KOPT-K1 (cell line): ENCODE data around the gene NRM.
"Not testable (repeated sequence)": the region's sequence is repeated elsewhere in the genome, so short reads cannot be mapped to it uniquely, and the experiment has no call there.

Source experiments
- H3K27ac ChIP-seq: fragments of 200-600 bp; sonication (generic); 2 replicates; pipeline ENCODE4 v1.5.1; 2016; ENCODE audit warnings: antibody characterized with exemption, mild to moderate bottlenecking, low read depth, low read length; ENCODE audit not compliant: poor library complexity, severe bottlenecking
- H3K36me3 ChIP-seq: fragments of 200-600 bp; sonication (generic); 2 replicates; pipeline ENCODE4 v1.5.1; 2017; ENCODE audit warnings: antibody characterized with exemption, mild to moderate bottlenecking, low read length, moderate library complexity; ENCODE audit not compliant: insufficient read depth
- H3K9me3 ChIP-seq: fragments of 200-600 bp; sonication (generic); 2 replicates; pipeline ENCODE4 v1.5.1; 2017; ENCODE audit warnings: antibody characterized with exemption, low read length, mild to moderate bottlenecking; ENCODE audit not compliant: insufficient read depth, poor library complexity, severe bottlenecking

The NRM gene

GRCh38 chr6:30672445-30673253 is 18.1 kb downstream of the NRM start, which contains the start of gene DHX16:
TSS of gene DHX16 (minus strand) at chr6:30673006. CDS start at chr6:30672841, 165 bp downstream.
- peak within 1 kb of the TSS; percentile 65 for H3K27ac ChIP-seq
- no peaks in the 10 kb centered on the region for H3K9me3 ChIP-seq
- peaks cover 51% of the 10 kb centered on the region for H3K36me3 ChIP-seq

- H3K9me3 ChIP-seq = no peaks in the 10 kb centered on the region
- peaks cover 51% of the 10 kb centered on the region for H3K36me3 ChIP-seq
- H3K27ac ChIP-seq = no peak overlapping the region
Observed at GRCh38 chr6:30670760-30671527, 19.8 kb downstream of the NRM start.

GRCh38 chr6:30666300-30666699 is 24.5 kb downstream of the NRM start:
- not testable (repeated sequence) for H3K27ac ChIP-seq, H3K9me3 ChIP-seq
- peaks cover 94% of the 10 kb centered on the region for H3K36me3 ChIP-seq

- Histone ChIP-seq H3K36me3 (peaks cover 92% of the 10 kb centered on the region), H3K9me3 (no peaks in the 10 kb centered on the region), H3K27ac (no peak overlapping the region)
Observed at GRCh38 chr6:30664994-30665767, 25.6 kb downstream of the NRM start.

- H3K27ac ChIP-seq, H3K9me3 ChIP-seq: not testable (repeated sequence)
- H3K36me3 ChIP-seq = peaks cover 97% of the 10 kb centered on the region
Observed at GRCh38 chr6:30657922-30658321, 32.9 kb downstream of the NRM start.

GRCh38 chr6:30657454-30657853 is 33.3 kb downstream of the NRM start:
- Histone ChIP-seq H3K9me3 (no peaks in the 10 kb centered on the region), H3K27ac (no peak overlapping the region), H3K36me3 (peaks cover 97% of the 10 kb centered on the region)

GRCh38 chr6:30656513-30656912 is 34.3 kb downstream of the NRM start:
- H3K9me3 ChIP-seq = no peaks in the 10 kb centered on the region
- peaks cover 97% of the 10 kb centered on the region for H3K36me3 ChIP-seq
- H3K27ac ChIP-seq = no peak overlapping the region

- H3K27ac ChIP-seq = no peak overlapping the region
- peaks cover 100% of the 10 kb centered on the region for H3K36me3 ChIP-seq
- H3K9me3 ChIP-seq = no peaks in the 10 kb centered on the region
Observed at GRCh38 chr6:30655743-30656094, 35.1 kb downstream of the NRM start.

GRCh38 chr6:30654798-30655742 is 35.7 kb downstream of the NRM start:
- Histone ChIP-seq H3K9me3 (no peaks in the 10 kb centered on the region), H3K27ac (no peak overlapping the region), H3K36me3 (peaks cover 99% of the 10 kb centered on the region)

- Histone ChIP-seq H3K36me3 (peaks cover 71% of the 10 kb centered on the region), H3K9me3 (no peaks in the 10 kb centered on the region), H3K27ac (no peak overlapping the region)
Observed at GRCh38 chr6:30651143-30651542, 39.6 kb downstream of the NRM start.

- Histone ChIP-seq H3K36me3 (peaks cover 69% of the 10 kb centered on the region), H3K27ac (peak overlapping the region; percentile 92), H3K9me3 (no peaks in the 10 kb centered on the region)
Observed at GRCh38 chr6:30647242-30648116, 43.3 kb downstream of the NRM start.

GRCh38 chr6:30646450-30647241 is 44.1 kb downstream of the NRM start, which contains the start of gene C6orf136:
TSS of gene C6orf136 (plus strand) at chr6:30647133. CDS start at chr6:30647232, 99 bp downstream.
- Histone ChIP-seq H3K27ac (peak within 1 kb of the TSS; percentile 92), H3K9me3 (no peaks in the 10 kb centered on the region), H3K36me3 (peaks cover 66% of the 10 kb centered on the region)

GRCh38 chr6:30645989-30646388 is 44.8 kb downstream of the NRM start:
- Histone ChIP-seq H3K9me3 (no peaks in the 10 kb centered on the region), H3K27ac (peak overlapping the region; percentile 92), H3K36me3 (peaks cover 61% of the 10 kb centered on the region)
